Stimulated activated CD4-positive, alpha-beta T cell treated with anti-CD3 and anti-CD28 coated beads, Interleukin-1b, Interleukin-23, amount 100 ng/mL, for 1 hour (primary cell): ENCODE measurements around the gene FOXP4.
A peak's percentile ranks its signal among the peaks of the same experiment; 100 is the strongest.
"Not testable (repeated sequence)": the region's sequence is repeated elsewhere in the genome, so short reads cannot be mapped to it uniquely, and the experiment has no call there.

Source experiments
- DNase-seq, 2 donors: peaks; one replicate each; pipeline ENCODE4 v3.0.0-alpha.2; 2020; ENCODE audit warnings: low read depth in 2 of 2

FOXP4 gene

DNA sequence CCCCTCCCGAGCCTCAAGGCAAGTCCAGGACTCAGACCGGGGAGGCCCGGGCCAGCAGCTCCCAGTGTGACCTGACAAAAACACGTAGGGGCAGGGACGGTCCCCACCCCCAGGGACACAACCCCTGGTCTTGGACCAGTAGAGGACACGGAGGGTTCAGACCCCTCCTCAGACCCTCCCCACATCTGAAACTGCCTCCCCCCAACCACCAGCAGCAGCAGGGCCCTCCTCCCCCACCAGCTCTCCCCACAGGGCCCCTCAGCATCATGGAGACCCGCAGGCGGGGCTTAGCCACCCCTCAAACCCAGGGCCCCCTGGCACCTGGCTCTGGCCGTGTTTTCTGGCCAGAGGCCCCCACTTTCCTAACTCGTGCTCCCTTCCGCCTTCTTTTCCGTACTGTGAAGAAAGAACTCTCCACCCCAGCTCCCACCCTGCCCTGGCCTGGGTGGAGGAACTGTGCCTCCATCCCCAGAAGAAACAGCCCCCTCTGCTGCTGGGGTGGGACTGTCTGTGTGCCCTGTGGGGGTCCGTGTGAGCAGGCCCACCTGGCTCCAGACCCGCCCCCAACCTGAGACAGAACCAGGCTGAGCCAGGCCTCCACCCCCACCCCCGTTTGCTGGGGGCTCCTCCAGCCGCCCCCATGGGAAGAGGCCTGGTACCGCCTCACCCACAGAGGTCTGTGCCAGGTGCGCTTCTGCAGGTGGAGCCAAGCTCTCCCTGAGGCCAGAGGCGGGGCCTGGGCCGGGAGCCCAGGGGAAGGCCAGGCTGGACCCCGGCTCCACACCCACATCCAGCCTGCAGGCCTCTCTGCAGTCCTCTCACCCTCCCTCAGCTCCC, 53.1 kb downstream of the FOXP4 start:
- no peak for DNase-seq

DNA sequence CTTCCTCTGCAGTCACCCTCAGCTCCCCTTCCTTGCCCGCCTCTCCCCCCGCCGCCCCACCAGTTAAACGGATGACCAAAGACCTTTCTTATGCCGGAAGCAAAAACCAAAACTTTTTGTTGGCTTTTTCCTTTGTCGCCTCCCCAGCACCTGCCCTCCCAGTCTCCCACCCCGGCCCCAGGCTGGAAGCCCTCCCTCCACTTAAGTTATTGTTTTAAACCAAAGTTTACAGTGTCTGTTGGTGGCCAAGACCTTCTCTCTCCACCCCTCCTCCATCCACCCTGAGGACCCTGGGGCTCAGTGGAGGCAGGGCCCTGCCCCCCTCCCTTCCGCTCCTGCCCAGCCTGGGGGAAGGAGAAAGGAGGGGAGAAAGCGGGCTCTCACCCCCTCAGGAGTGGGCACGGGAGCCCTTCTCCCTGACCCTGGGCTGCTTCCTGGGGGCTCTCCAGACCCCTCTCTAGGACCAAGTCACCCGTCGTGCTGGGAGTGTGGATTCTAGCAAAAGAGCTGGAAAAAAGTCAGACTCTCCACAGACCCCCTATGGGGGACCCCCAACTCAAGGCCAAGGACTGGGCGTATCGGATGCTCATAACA, 53.8 kb downstream of the FOXP4 start:
- no peak for DNase-seq

DNA sequence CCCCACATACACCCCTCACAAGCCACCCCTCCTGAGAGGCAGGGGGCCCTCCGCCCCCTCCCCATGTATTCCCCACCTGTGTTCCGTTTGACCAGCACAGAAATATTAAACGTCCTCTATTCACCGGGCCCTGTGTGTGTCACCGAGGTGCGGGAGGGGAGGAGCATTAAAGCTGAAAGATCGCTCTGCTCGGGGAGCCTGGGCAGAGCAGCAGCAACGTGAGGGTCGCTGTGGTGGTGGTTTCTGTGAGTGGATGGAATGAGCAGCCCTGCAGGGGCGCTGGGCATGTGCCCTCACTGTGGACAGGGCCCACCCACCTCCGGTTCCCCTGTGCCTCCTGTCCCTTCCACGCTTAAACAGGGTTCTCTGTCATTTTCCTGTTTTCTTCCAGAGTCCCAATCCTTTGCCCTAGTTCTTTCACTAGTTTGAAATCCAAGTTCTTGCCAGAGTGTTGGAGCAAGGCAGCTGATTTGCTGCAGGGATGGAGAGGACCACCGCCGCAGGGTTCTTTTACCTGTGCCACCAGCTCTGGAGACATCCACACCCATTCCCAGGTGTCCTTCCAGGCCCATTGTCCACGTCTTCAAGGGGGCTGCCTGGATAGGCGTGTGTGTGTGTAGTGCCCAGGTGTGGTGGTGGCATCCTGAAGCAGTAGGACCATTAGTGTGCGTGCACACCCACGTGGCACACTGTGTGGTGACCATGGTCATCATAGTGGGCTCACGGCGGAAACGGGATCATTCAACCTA, 54.5 kb downstream of the FOXP4 start:
- no peak for DNase-seq

- no peak for DNase-seq
Observed at GRCh38 chr6:41601248-41601549, 55.0 kb downstream of the FOXP4 start.

DNA sequence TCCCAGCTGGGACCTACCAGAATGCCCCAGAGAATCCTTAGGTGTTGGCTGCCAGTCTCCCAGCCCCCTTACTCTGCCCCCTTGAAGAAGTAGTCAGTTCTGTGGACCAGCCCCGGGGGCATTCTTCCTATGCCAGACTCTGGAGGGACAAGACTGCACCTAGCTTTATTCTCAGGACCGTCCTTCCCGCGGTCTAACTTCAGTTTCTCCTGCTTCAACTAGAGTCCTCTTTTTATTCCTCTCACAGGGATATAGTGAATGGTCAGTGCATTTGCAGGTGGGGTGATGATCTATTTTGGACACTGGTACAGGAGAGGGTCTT, 56.2 kb downstream of the FOXP4 start:
- DNase-seq = no peak

DNA sequence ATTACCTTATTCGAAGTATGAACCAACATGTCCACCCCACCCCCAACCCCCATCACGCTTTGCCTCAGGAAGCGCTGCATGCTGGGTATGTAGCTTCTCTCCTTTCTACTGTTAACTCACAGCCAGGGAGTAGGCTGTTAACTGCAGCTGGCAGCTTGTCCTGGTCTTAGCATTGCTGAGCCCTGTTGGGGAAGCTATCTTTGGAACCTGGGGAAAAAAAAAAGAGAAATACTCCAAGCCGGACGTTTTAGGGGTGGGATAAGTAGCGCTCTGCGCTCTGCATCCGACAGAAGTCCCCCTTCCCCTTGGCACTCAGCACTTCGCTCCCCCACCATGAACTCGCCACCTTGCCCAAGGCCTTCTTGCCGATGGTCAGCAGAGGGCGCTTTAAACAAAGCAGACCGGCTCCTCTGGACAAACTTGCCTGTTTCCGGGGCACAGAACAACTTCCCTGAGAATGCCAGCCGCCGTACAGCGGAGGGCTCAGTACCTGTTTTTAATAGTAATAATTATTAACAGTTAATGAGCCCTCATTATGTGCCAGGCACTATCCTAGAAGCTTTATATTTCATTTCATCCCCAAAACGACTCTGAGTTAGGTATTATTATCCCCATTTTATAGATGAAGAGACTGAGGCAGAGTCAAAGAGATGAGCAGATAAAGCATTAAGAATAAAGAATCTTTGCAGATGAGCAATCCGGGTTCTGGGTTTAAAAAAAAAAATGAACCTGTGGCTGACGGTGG, 56.9 kb downstream of the FOXP4 start:
- peak; percentile 11 to 43 for DNase-seq

- no peak for DNase-seq
Observed at GRCh38 chr6:41604006-41604405, 57.8 kb downstream of the FOXP4 start.

- DNase-seq = no peak
Observed at GRCh38 chr6:41605649-41606048, 59.5 kb downstream of the FOXP4 start.

- DNase-seq = no peak
Observed at GRCh38 chr6:41607036-41607435, 60.9 kb downstream of the FOXP4 start.

GRCh38 chr6:41607736-41608135, 61.6 kb downstream of the FOXP4 start:
- DNase-seq = no peak

GRCh38 chr6:41608443-41609151, 62.4 kb downstream of the FOXP4 start:
- no peak for DNase-seq

- no peak for DNase-seq
Observed at GRCh38 chr6:41614715-41615114, 68.5 kb downstream of the FOXP4 start.

DNA sequence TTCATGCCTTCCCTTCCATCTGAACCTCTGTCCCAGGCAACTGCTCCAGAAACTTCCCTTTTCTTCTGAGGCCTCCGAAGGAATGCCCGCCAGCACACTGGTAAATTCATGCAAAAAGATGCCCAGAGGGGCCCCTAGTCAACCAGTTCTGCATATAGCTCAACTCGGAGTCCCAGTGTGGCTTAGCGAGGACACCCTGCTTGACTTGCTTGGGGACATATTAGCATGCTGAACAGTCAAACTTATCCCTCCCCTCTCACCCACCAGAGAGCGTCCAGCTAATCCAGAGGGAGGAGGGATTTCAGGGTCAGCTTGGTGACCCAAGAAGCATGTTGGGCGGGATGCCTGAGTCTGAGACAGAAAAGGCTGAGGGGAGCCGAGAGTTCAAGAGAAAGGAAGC, 69.1 kb downstream of the FOXP4 start:
- no peak for DNase-seq

DNA sequence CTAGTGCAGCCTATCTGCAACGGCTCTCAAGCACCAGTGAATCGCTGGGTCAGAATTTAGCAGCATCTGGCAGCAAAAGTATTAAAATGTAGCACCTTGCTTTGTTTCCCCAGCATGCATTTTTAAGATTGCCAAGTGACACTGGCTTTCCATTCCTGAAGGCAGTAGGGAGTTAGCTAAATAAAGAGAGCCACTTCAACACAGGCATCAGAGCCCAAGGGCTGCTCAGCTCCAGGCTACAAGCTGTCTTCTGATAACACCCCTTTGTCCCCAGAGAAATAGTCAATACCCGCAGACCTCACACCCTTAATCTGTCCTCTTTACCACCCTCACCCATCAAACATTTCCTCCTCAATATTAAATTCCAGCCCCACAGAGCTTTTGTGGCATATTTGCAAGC, 72.4 kb downstream of the FOXP4 start:
- no peak for DNase-seq

DNA sequence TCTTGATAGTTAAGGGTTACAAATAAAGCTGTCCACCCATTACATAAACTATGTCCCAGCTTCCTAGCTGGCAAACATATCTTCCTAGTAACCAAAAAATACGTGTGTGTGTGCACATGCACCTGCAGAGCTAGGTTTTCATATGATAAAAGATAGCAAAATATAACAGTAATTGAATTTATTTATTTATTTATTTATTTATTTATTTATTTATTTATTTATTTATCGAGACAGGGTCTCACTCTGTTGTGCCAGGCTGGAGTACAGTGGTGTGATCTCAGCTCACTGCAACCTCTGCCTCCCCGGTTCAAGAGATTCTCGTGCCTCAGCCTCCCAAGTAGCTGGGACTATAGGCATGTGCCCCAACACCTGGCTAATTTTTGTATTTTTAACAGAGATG, 73.0 kb downstream of the FOXP4 start:
- not testable (repeated sequence) for DNase-seq

- DNase-seq = no peak
Observed at GRCh38 chr6:41621367-41621766, 75.2 kb downstream of the FOXP4 start.

DNA sequence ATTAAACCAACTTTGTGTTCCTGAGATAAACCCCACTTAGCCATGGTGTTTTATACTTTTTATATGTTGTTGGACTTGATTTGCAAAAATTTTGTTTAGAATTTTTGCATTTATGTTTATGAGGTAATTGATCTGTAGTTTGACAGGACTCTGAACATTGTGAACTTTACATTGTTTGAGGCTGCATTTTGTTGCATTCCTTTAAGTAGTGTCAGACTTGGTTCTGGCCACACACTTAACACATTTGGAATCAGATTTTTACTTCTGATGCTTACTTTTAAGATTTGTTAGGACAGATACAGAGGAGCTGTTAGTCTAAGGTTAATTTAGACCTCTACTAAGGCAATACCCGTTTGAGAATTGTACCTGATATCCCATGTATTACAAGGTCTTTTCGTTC, 75.6 kb downstream of the FOXP4 start:
- DNase-seq = no peak

DNA sequence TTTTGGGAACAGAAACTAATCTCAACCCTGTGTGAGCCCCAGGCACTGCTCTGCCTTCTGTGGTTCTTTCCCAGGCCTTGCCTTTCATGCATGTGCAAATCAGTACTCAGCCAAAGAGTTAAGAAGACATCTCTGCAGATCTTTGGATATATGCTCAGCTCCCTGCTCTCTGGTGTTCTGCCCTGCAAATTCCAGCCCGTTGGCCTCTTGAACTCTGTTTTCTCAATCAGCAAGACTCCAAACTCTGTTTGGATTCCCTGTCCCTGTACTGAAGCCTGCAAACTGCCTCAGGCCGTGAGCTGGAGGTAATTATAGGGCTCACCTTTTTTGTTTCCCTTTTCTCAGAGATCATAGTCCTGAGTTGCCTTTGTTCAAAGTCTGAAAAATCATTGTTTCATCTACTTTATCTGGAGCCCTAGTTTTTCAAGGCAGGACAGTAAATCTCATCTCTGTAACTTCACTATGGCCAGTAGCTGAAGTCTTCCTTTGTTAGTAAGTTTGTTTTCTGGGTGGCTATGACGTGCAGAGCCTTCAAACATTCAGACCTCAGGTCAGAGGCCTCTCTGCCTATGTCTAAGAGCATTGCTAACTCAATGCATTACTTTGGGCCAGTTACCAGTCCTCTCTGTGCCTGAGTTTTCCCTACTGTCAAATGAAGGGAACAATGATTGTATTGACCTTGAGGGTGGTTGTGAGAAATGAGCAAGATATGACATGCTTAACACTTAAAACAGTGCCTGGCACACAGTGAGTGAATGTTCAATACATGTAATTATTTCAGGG, 76.2 kb downstream of the FOXP4 start:
- no peak for DNase-seq

DNA sequence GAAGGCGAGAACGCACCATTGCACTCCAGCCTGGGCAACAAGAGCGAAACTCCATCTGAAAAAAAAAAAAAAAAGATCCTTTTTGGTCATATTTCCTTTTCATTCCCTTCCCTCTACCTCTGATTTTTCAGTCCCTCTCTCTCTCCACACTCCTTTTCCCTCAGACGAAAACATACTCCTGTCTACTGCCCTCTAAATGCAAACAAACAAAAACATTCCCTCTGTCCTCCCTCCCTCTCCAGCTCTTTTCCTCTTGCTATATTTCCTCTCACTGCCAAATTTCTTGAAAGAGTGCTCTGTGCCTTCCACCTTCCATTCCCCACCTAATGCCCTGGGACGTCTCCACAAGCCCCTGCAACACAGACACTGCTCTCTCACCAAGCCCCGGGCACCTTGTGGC, 77.1 kb downstream of the FOXP4 start:
- no peak for DNase-seq

GRCh38 chr6:41624621-41625380, 78.6 kb downstream of the FOXP4 start:
- DNase-seq = no peak
